K562 (cell line): ENCODE data around the gene RAMAC. TPM values are rescaled to one million over a fixed set of nuclear protein-coding genes. Genes with fewer than 3 reads are reported as not detected.

Source experiments
- ARHGAP35 ChIP-seq: fragments of 450-650 bp; IDR thresholded peaks from 2 replicates; pipeline ENCODE4 v1.6.1; 2018; ENCODE audit not compliant: partially characterized antibody
- ARNT ChIP-seq, 2 experiments: fragments of 450-650 bp; IDR thresholded peaks; 2 replicates each; pipeline ENCODE4 v1.6.1; 2016; ENCODE audit warnings: mild to moderate bottlenecking in 1 of 2
- CC2D1A ChIP-seq: fragments of 450-650 bp; IDR thresholded peaks from 2 replicates; pipeline ENCODE4 v1.6.1; 2017; ENCODE audit warnings: mild to moderate bottlenecking
- CEBPB ChIP-seq: fragments of 450-650 bp; IDR thresholded peaks from 2 replicates; pipeline ENCODE4 v1.6.1; 2016; ENCODE audit warnings: missing genetic modification characterization, missing compliant biosample characterization
- GTF2F1 ChIP-seq: IDR thresholded peaks from 2 replicates; pipeline ENCODE4 v1.6.1; 2011; ENCODE audit warnings: low read depth, low read length, improper control_type of control experiment
- NBN ChIP-seq: fragments of 450-650 bp; IDR thresholded peaks from 2 replicates; pipeline ENCODE4 v1.6.1; 2016; ENCODE audit warnings: low read depth, mild to moderate bottlenecking
- NKRF ChIP-seq: fragments of 450-650 bp; IDR thresholded peaks from 2 replicates; pipeline ENCODE4 v1.6.1; 2016; ENCODE audit warnings: borderline replicate concordance
- RBM39 ChIP-seq: fragments of 200-400 bp; formaldehyde crosslinking; optimal IDR thresholded peaks from 2 replicates; pipeline ENCODE3; 2018; ENCODE audit warnings: low read depth, low read length
- TCF7L2 ChIP-seq: fragments of 150-350 bp; IDR thresholded peaks from 2 replicates; pipeline ENCODE4 v1.6.1; 2016; ENCODE audit warnings: low read depth, mild to moderate bottlenecking, low read length, moderate library complexity
- polyA plus RNA-seq, 8 experiments: library from polyadenylated mRNA; depleted of rRNA in 4 of 8; stranded (reverse) in 5 of 8; unstranded in 3 of 8; fragments of >200 nt; fragmentation: Nextera tagmentation in 2 of 8; fragmentation: Illumina TruSeq in 1 of 8; extraction: Ambion mirVana in 2 of 8; extraction: Trizol in 1 of 8; gene quantifications; 2 replicates each; pipeline versions ENCODE4 v1.2.1 to v1.2.3, GENCODE V29; 2011 to 2014; ENCODE audit warnings: inconsistent platforms in 1 of 8, missing spikeins in 1 of 8
- total RNA-seq, 7 experiments: library from RNA; depleted of rRNA in 6 of 7; stranded (reverse); fragments of >200 nt in 6 of 7; fragmentation: Illumina TruSeq in 2 of 7; extraction: Trizol in 2 of 7; gene quantifications; 2 replicates each; pipeline versions ENCODE4 v1.2.1 to v1.2.3, GENCODE V29; 2011 to 2021; ENCODE audit warnings: low replicate concordance in 1 of 7
- TF ChIP-seq, protein P1 (sequence below), 2 experiments: fragments of 450-650 bp; formaldehyde crosslinking in 1 of 2; IDR thresholded peaks; 2 replicates each; pipeline versions ENCODE4 v1.4.0 to v1.6.1; 2014 to 2020; ENCODE audit warnings: mild to moderate bottlenecking in 2 of 2, borderline replicate concordance in 1 of 2, low read depth in 1 of 2
- TF ChIP-seq, protein P2 (sequence below), 3 experiments: IDR thresholded peaks in 2 of 3; conservative IDR thresholded peaks in 1 of 3; 2 replicates each; pipeline ENCODE4 v1.5.1; 2011 to 2012; ENCODE audit warnings: low read length in 3 of 3, mild to moderate bottlenecking in 3 of 3, control low read depth in 2 of 3, improper control_type of control experiment in 1 of 3, inconsistent platforms in 1 of 3, low read depth in 1 of 3, mixed read lengths in 1 of 3, moderate library complexity in 1 of 3; ENCODE audit not compliant: insufficient read depth in 2 of 3

RAMAC gene
- total and polyA plus RNA-seq, 9 of the 15 experiments (the other 6 are each of a cell fraction or from before 2014, with no cell fraction given) = 26.9 to 108 (median 38.4) TPM

DNA sequence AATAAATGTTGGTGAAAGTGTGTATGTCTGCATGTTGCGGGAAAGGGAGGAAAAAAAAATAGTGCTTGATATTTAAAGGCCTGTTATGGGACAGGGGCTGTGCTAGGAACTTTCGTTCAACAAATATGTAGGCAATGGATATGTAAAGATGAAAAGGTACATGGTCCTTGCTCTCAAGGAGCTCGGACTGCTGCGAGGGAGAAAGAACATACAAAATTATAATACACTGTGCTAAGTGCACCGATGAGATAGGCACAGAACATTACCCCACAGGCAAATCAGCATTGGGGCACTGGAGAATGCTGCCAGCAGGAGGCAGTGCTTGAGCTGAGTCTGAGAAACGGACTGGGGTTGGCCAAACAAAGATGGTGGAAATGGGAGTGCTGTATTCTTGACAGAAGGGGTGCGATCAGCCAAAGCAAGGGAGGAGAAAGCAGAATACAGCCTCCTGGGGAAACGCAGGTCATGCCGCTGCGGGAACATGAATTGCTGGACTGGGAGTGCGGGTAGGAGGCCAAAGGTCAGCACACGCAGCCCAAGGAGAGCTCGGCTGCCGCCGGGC, 24.8 kb downstream of the RAMAC start (continued):
- TF ChIP-seq ARNT (IDR thresholded peaks at IDR 0.05) = peak in 1 of 2 experiments; percentile 68; a peak in 1 of 4 replicates
- TF ChIP-seq, protein P1, sequence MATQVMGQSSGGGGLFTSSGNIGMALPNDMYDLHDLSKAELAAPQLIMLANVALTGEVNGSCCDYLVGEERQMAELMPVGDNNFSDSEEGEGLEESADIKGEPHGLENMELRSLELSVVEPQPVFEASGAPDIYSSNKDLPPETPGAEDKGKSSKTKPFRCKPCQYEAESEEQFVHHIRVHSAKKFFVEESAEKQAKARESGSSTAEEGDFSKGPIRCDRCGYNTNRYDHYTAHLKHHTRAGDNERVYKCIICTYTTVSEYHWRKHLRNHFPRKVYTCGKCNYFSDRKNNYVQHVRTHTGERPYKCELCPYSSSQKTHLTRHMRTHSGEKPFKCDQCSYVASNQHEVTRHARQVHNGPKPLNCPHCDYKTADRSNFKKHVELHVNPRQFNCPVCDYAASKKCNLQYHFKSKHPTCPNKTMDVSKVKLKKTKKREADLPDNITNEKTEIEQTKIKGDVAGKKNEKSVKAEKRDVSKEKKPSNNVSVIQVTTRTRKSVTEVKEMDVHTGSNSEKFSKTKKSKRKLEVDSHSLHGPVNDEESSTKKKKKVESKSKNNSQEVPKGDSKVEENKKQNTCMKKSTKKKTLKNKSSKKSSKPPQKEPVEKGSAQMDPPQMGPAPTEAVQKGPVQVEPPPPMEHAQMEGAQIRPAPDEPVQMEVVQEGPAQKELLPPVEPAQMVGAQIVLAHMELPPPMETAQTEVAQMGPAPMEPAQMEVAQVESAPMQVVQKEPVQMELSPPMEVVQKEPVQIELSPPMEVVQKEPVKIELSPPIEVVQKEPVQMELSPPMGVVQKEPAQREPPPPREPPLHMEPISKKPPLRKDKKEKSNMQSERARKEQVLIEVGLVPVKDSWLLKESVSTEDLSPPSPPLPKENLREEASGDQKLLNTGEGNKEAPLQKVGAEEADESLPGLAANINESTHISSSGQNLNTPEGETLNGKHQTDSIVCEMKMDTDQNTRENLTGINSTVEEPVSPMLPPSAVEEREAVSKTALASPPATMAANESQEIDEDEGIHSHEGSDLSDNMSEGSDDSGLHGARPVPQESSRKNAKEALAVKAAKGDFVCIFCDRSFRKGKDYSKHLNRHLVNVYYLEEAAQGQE (IDR thresholded peaks at IDR 0.05; ENCODE audit: borderline replicate concordance) = peak; percentile 80; the same call in 1 of the 2 replicates
- TF ChIP-seq, protein P1 (CRISPR knock-in tag; IDR thresholded peaks at IDR 0.05; ENCODE audit: low read depth) = no peak; the same call in 1 of the 2 replicates
- 0 out of 2 replicates have a peak, but pooled peaks have one; percentile 13 for TF ChIP-seq CEBPB (tag)
- TF ChIP-seq NBN = 0 out of 2 replicates have a peak, but pooled peaks have one; percentile 50
- no peak for TF ChIP-seq ARHGAP35
- peak; percentile 57; the same call in 1 of the 2 replicates for TF ChIP-seq CC2D1A
- TF ChIP-seq TCF7L2 = no peak
- TF ChIP-seq RBM39 = peak; percentile 35
- TF ChIP-seq GTF2F1 = 0 out of 2 replicates have a peak, but pooled peaks have one; percentile 33
- TF ChIP-seq, protein P2, sequence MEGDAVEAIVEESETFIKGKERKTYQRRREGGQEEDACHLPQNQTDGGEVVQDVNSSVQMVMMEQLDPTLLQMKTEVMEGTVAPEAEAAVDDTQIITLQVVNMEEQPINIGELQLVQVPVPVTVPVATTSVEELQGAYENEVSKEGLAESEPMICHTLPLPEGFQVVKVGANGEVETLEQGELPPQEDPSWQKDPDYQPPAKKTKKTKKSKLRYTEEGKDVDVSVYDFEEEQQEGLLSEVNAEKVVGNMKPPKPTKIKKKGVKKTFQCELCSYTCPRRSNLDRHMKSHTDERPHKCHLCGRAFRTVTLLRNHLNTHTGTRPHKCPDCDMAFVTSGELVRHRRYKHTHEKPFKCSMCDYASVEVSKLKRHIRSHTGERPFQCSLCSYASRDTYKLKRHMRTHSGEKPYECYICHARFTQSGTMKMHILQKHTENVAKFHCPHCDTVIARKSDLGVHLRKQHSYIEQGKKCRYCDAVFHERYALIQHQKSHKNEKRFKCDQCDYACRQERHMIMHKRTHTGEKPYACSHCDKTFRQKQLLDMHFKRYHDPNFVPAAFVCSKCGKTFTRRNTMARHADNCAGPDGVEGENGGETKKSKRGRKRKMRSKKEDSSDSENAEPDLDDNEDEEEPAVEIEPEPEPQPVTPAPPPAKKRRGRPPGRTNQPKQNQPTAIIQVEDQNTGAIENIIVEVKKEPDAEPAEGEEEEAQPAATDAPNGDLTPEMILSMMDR (IDR thresholded peaks at IDR 0.05 in 2 of 3, conservative IDR thresholded peaks at IDR 0.05 in 1 of 3; ENCODE audit: insufficient read depth in 2 of 3, low read depth in 1 of 3, low read length in 3 of 3) = peak; percentile 84 to 91 (median 89)
- peak; percentile 42; the same call in 1 of the 2 replicates for TF ChIP-seq NKRF
